Measurements from ENCODE around the gene XRN2.

- TF ChIP-seq POLR2AphosphoS2 (conservative IDR thresholded peaks at IDR 0.05; ENCODE audit: low read length), result no peak
- no peak for TF ChIP-seq RNF2 (IDR thresholded peaks at IDR 0.05; ENCODE audit: borderline replicate concordance, low read depth)
Measured at GRCh38 chr20:21289651-21290050, 13.5 kb upstream of the XRN2 start.

All from A549 (cell line).